Measurements from ENCODE around the gene RAB11FIP5.

RAB11FIP5 gene

GRCh38 chr2:73027340-73027739 lies 85.4 kb downstream of the RAB11FIP5 start:
- TF ChIP-seq CTCF (IDR thresholded peaks at IDR 0.05; ENCODE audit: insufficient read depth, low read length, missing control alignments), result no peak
- CTCF ChIA-PET, result interaction anchor here (1.0 kb wide), 1 partner anchor 37 kb away, joined by 4 read pairs; no protein-coding TSS in a partner anchor
- no peak overlapping the region for H3K4me3 ChIP-seq (ENCODE audit: low read depth, low read length)
- DNase-seq (ENCODE audit: low read depth, low spot score), result no peak
- POLR2A ChIA-PET, result no interaction called here

- TF ChIP-seq CTCF (IDR thresholded peaks at IDR 0.05; ENCODE audit: insufficient read depth, low read length, missing control alignments), result no peak
- no peak for DNase-seq (ENCODE audit: low read depth, low spot score)
- no peak overlapping the region for H3K4me3 ChIP-seq (ENCODE audit: low read depth, low read length)
- CTCF ChIA-PET, result interaction anchor here (0.9 to 1.7 kb wide), 5 partner anchors 27 to 63 kb away, joined by 3 to 6 read pairs (median 3); no protein-coding TSS in a partner anchor
- POLR2A ChIA-PET, result no interaction called here
Measured at GRCh38 chr2:73023497-73023896, 89.3 kb downstream of the RAB11FIP5 start.

Data from AG04449 (cell line).